HepG2 (cell line): Measurements from ENCODE around the gene PDGFD. TPM values are rescaled to one million over a fixed set of nuclear protein-coding genes. Genes with fewer than 3 reads are reported as not detected.

Experiments
- ATAC-seq: fragments of 200-7000 bp; cut with Tn5 transposase; 3 replicates; pipeline ENCODE4 v1.9.1; 2020; ENCODE audit warnings: mild to moderate bottlenecking, moderate library complexity
- BruUV-seq: library from RNA; stranded (reverse); fragments of 400-500 nt; replicated peaks from 2 replicates; lab custom pipeline; 2021; lab: Mats Ljungman, UMichigan
- CTCF ChIA-PET: fragments of 300-600 bp; formaldehyde crosslinking; extraction: SDS; loops from one replicate; lab custom pipeline; 2021; ENCODE audit warnings: low total read pairs, inconsistent platforms, low intra/inter-chr PET ratio; lab: Yijun Ruan, JAX
- POLR2A ChIA-PET: fragments of 350-600 bp; sonication (Branson Sonifier 250); formaldehyde crosslinking; loops from one replicate; lab custom pipeline; 2020; ENCODE audit warnings: antibody characterized with exemption, inconsistent platforms; lab: Yijun Ruan, JAX
- DNase-seq: peaks from one replicate; pipeline ENCODE4 v3.0.0-alpha.2; 2015; ENCODE audit warnings: low spot score
- FAIRE-seq: peaks from 3 replicates; lab custom pipeline; 2011; peaks lifted over from hg19 to GRCh38; lab: Jason Lieb, UNC
- H2AFZ ChIP-seq: one replicate; pipeline ENCODE4 v1.6.1; 2011; ENCODE audit warnings: low read length, inconsistent platforms
- H3K27ac ChIP-seq: fragments of 300-600 bp; 3 replicates; pipeline ENCODE4 v1.8.0; 2011; ENCODE audit warnings: mixed run types, mild to moderate bottlenecking, mixed read lengths, low read length, inconsistent platforms; ENCODE audit not compliant: insufficient read depth; ENCODE audit errors: extremely low read length
- H3K27me3 ChIP-seq, 2 experiments: fragments of 200-600 bp in 1 of 2; 2 replicates in 1 of 2; 3 replicates in 1 of 2; pipeline versions ENCODE4 v1.6.0 to v1.8.0; 2011; ENCODE audit warnings: low read length in 2 of 2, mild to moderate bottlenecking in 2 of 2, moderate library complexity in 2 of 2, inconsistent platforms in 1 of 2; ENCODE audit not compliant: insufficient read depth in 2 of 2, control insufficient read depth in 1 of 2
- H3K36me3 ChIP-seq, 2 experiments: fragments of 200-600 bp in 1 of 2; replicated peaks in 1 of 2; 2 replicates in 1 of 2; 3 replicates in 1 of 2; pipeline versions ENCODE4 v1.5.1 to v1.8.0; 2011; ENCODE audit warnings: low read length in 2 of 2, inconsistent platforms in 1 of 2; ENCODE audit not compliant: insufficient read depth in 2 of 2, control insufficient read depth in 1 of 2
- H3K4me1 ChIP-seq: 2 replicates; pipeline ENCODE4 v1.5.1; 2012; ENCODE audit warnings: low read length, inconsistent platforms; ENCODE audit not compliant: insufficient read depth
- H3K4me2 ChIP-seq: 2 replicates; pipeline ENCODE4 v1.6.0; 2011; ENCODE audit warnings: low read depth, low read length, inconsistent platforms
- H3K4me3 ChIP-seq, 3 experiments: fragments of 200-600 bp in 1 of 3; sonication (generic), shearing (Covaris generic) in 1 of 3; replicated peaks in 1 of 3; 2 replicates each; pipeline ENCODE4 v1.5.1; 2011 to 2016; ENCODE audit warnings: low read length in 3 of 3, inconsistent platforms in 2 of 3, low read depth in 2 of 3, mild to moderate bottlenecking in 2 of 3, control low read depth in 1 of 3, mixed read lengths in 1 of 3; ENCODE audit not compliant: insufficient read depth in 1 of 3
- H3K79me2 ChIP-seq: one replicate; pipeline ENCODE4 v1.6.1; 2011; ENCODE audit warnings: low read length, inconsistent platforms; ENCODE audit not compliant: insufficient read depth
- H3K9ac ChIP-seq: 2 replicates; pipeline ENCODE4 v1.6.0; 2011; ENCODE audit warnings: mild to moderate bottlenecking, low read depth, low read length, inconsistent platforms; ENCODE audit not compliant: insufficient read depth
- H3K9me3 ChIP-seq: 2 replicates; pipeline ENCODE4 v1.5.1; 2012; ENCODE audit warnings: mild to moderate bottlenecking, low read length
- H4K20me1 ChIP-seq: 2 replicates; pipeline ENCODE4 v1.6.0; 2011; ENCODE audit warnings: inconsistent platforms, mild to moderate bottlenecking, low read length, moderate library complexity; ENCODE audit not compliant: insufficient read depth
- ELF1 ChIP-seq: sonication (generic); formaldehyde crosslinking; IDR thresholded peaks from 2 replicates; pipeline ENCODE4 v1.4.0; 2020; ENCODE audit warnings: missing genetic modification reagents
- FOXO1 ChIP-seq: sonication (generic); formaldehyde crosslinking; IDR thresholded peaks from 2 replicates; pipeline ENCODE4 v1.4.0; 2020; ENCODE audit warnings: missing genetic modification reagents
- HINFP ChIP-seq: sonication (generic); formaldehyde crosslinking; IDR thresholded peaks from 2 replicates; pipeline ENCODE4 v1.4.0; 2020; ENCODE audit warnings: low read depth, mild to moderate bottlenecking, missing genetic modification reagents
- KLF13 ChIP-seq: sonication (generic); formaldehyde crosslinking; IDR thresholded peaks from 2 replicates; pipeline ENCODE4 v1.4.0; 2020; ENCODE audit warnings: mild to moderate bottlenecking, missing genetic modification reagents
- MED1 ChIP-seq: sonication (generic); formaldehyde crosslinking; IDR thresholded peaks from 2 replicates; pipeline ENCODE4 v1.4.0; 2020; ENCODE audit warnings: missing genetic modification reagents
- ZBTB20 ChIP-seq: sonication (generic); formaldehyde crosslinking; IDR thresholded peaks from 2 replicates; pipeline ENCODE4 v1.8.1; 2023; ENCODE audit warnings: missing genetic modification reagents, low read depth, mild to moderate bottlenecking, borderline replicate concordance
- ZNF234 ChIP-seq: sonication (generic); formaldehyde crosslinking; conservative IDR thresholded peaks from 2 replicates; pipeline ENCODE4 v1.5.1; 2020; ENCODE audit warnings: mild to moderate bottlenecking, missing genetic modification reagents
- ZNF512 ChIP-seq: sonication (generic); formaldehyde crosslinking; IDR thresholded peaks from 2 replicates; pipeline ENCODE4 v1.4.0; 2020; ENCODE audit warnings: mild to moderate bottlenecking, missing genetic modification reagents
- ZNF766 ChIP-seq: sonication (generic); formaldehyde crosslinking; IDR thresholded peaks from 2 replicates; pipeline ENCODE4 v1.5.0; 2020; ENCODE audit warnings: missing genetic modification reagents, borderline replicate concordance
- WGBS: methylation state at CpG from one replicate; pipeline ENCODE4 v1.1.6; 2017; ENCODE audit warnings: low lambda C conversion rate; 5-methylcytosine and 5-hydroxymethylcytosine counted together
- in situ Hi-C: cut with HindIII; loops from 2 replicates; pipeline ENCODE4 v1.10.0; 2017; ENCODE audit warnings: low pct_unique_long_range_greater_than_20kb; ENCODE audit not compliant: extremely low pct_ligation_motif_present
- intact Hi-C: fragments of 100-400 bp; cut with micrococcal nuclease; formaldehyde crosslinking; loops from one replicate; pipeline ENCODE4 v1.10.0; 2022; ENCODE audit not compliant: unreplicated experiment
- polyA plus RNA-seq, 8 experiments: library from polyadenylated mRNA; depleted of rRNA in 3 of 8; stranded (reverse) in 7 of 8; unstranded in 1 of 8; fragments of >200 nt; fragmentation: Illumina TruSeq in 4 of 8; extraction: Trizol in 4 of 8; gene quantifications; 2 replicates each; pipeline versions ENCODE4 v1.2.1 to v1.2.3, GENCODE V29; 2011 to 2016; ENCODE audit warnings: low read depth in 4 of 8, missing spikeins in 1 of 8, mixed read lengths in 1 of 8; ENCODE audit not compliant: insufficient read depth in 1 of 8
- total RNA-seq, 5 experiments: library from RNA; depleted of rRNA; stranded (reverse); fragments of >200 nt; fragmentation: Illumina TruSeq; extraction: Trizol; gene quantifications; 2 replicates each; pipeline ENCODE4 v1.2.3, GENCODE V29; 2016; ENCODE audit warnings: low read depth in 1 of 5

The PDGFD gene
- total and polyA plus RNA-seq, 2 of the 13 experiments (the other 11 are each of a cell fraction or from before 2014, with no cell fraction given) = 0.09 to 0.29 TPM

- TF ChIP-seq ZBTB20 (CRISPR knock-in tag) (no peak), KLF13 (CRISPR knock-in tag) (no peak), MED1 (CRISPR knock-in tag) (no peak), FOXO1 (CRISPR knock-in tag) (no peak), ZNF512 (CRISPR knock-in tag) (no peak), ZNF766 (CRISPR knock-in tag) (no peak), ZNF234 (CRISPR knock-in tag) (no peak), ELF1 (CRISPR knock-in tag) (no peak), HINFP (CRISPR knock-in tag) (no peak)
- in situ Hi-C loops = no loop called here
- Histone ChIP-seq H3K27ac (no peak overlapping the region), H3K36me3 (no peaks in the 10 kb centered on the region), H3K4me1 (no peaks in the 10 kb centered on the region), H2AFZ (no peak overlapping the region), H3K4me3 (no peak overlapping the region), H3K9ac (no peak overlapping the region), H3K79me2 (no peaks in the 10 kb centered on the region), H4K20me1 (no peaks in the 10 kb centered on the region), H3K4me2 (no peak overlapping the region), H3K9me3 (no peaks in the 10 kb centered on the region; the same call in 1 of the 2 replicates), H3K27me3 (no peaks in the 10 kb centered on the region)
- BruUV-seq = no TSS peak
- ChIA-PET POLR2A (no interaction called here), CTCF (no interaction called here)
- ATAC-seq = no peak
- 3% methylated on average over 1 of the region's 1 CpG for WGBS
- no peak for FAIRE-seq
- DNase-seq = no peak
- intact Hi-C loops = no loop called here
Observed at GRCh38 chr11:103901656-103902055, 262.3 kb downstream of the PDGFD start.
